Gastroesophageal sphincter (tissue), 3 donors: ENCODE measurements around the gene GLP2R.

Experiments
- POLR2A ChIP-seq, 2 donors: fragments of 450-650 bp; IDR thresholded peaks; one replicate each; pipeline ENCODE4 v1.6.1; 2017; ENCODE audit warnings: antibody characterized with exemption in 2 of 2, mild to moderate bottlenecking in 2 of 2, moderate library complexity in 1 of 2
- POLR2AphosphoS5 ChIP-seq: sonication (generic); formaldehyde crosslinking; IDR thresholded peaks from one replicate; pipeline ENCODE4 v1.6.1; 2017; ENCODE audit warnings: antibody characterized with exemption
- TF ChIP-seq, protein P1 (sequence below), 4 experiments: fragments of 200-600 bp in 2 of 4; fragments of 450-650 bp in 2 of 4; sonication (generic) in 1 of 4; IDR thresholded peaks; one replicate each; pipeline ENCODE4 v1.5.1; 2017 to 2019; ENCODE audit warnings: antibody characterized with exemption in 4 of 4, mild to moderate bottlenecking in 2 of 4, moderate library complexity in 2 of 4

DNA sequence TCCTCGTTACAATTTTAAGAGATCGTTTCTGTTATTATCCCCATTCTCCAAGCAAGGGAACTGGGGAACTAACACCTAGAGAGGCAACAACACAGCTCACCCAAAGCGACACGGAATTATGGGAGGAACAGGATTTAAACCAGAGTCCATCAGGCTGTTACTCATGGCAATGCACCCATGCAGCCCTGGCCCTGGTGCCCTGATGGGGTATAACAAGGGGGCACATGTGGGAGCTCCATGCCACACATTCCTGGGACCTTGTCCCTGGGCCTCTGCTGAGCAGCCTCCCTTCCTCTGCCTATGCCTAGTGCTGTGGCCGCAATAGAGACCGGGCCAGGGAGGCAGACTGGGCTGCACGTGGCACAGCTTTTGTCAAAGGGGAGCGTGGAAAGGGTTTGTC lies 92.6 kb downstream of the GLP2R start:
- TF ChIP-seq, protein P1, sequence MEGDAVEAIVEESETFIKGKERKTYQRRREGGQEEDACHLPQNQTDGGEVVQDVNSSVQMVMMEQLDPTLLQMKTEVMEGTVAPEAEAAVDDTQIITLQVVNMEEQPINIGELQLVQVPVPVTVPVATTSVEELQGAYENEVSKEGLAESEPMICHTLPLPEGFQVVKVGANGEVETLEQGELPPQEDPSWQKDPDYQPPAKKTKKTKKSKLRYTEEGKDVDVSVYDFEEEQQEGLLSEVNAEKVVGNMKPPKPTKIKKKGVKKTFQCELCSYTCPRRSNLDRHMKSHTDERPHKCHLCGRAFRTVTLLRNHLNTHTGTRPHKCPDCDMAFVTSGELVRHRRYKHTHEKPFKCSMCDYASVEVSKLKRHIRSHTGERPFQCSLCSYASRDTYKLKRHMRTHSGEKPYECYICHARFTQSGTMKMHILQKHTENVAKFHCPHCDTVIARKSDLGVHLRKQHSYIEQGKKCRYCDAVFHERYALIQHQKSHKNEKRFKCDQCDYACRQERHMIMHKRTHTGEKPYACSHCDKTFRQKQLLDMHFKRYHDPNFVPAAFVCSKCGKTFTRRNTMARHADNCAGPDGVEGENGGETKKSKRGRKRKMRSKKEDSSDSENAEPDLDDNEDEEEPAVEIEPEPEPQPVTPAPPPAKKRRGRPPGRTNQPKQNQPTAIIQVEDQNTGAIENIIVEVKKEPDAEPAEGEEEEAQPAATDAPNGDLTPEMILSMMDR (IDR thresholded peaks at IDR 0.05): no peak
- TF ChIP-seq POLR2AphosphoS5: no peak
- no peak for TF ChIP-seq POLR2A (IDR thresholded peaks at IDR 0.05)
